ENCODE data around the gene GSTA2.

- TF ChIP-seq CTCF (IDR thresholded peaks at IDR 0.05) = no peak
- TF ChIP-seq POLR2A (IDR thresholded peaks at IDR 0.05) = no peak
Observed at GRCh38 chr6:52735071-52735470, 28.2 kb downstream of the GSTA2 start.

All from esophagus squamous epithelium (tissue), 4 donors.